Measurements from ENCODE around the gene CDKAL1.

CDKAL1 gene

GRCh38 chr6:21123507-21124436, 589.5 kb downstream of the CDKAL1 start:
- DNase-seq: no peak

- no peak for DNase-seq
Measured at GRCh38 chr6:21128601-21129000, 594.3 kb downstream of the CDKAL1 start.

GRCh38 chr6:21131406-21131805, 597.1 kb downstream of the CDKAL1 start:
- no peak for DNase-seq

GRCh38 chr6:21132446-21132845, 598.2 kb downstream of the CDKAL1 start:
- no peak for DNase-seq

- DNase-seq: no peak
Measured at GRCh38 chr6:21132856-21133838, 598.9 kb downstream of the CDKAL1 start.

- no peak for DNase-seq
Measured at GRCh38 chr6:21133901-21134300, 599.6 kb downstream of the CDKAL1 start.

GRCh38 chr6:21134356-21134755, 600.1 kb downstream of the CDKAL1 start:
- DNase-seq: no peak

GRCh38 chr6:21135484-21136013, 601.3 kb downstream of the CDKAL1 start:
- no peak for DNase-seq

GRCh38 chr6:21137700-21138335, 603.6 kb downstream of the CDKAL1 start:
- no peak for DNase-seq

GRCh38 chr6:21138336-21139069, 604.2 kb downstream of the CDKAL1 start:
- DNase-seq: no peak

GRCh38 chr6:21140966-21141365, 606.7 kb downstream of the CDKAL1 start:
- DNase-seq: no peak

- DNase-seq: no peak
Measured at GRCh38 chr6:21141616-21142303, 607.5 kb downstream of the CDKAL1 start.

- no peak for DNase-seq
Measured at GRCh38 chr6:21142741-21143140, 608.5 kb downstream of the CDKAL1 start.

GRCh38 chr6:21143645-21144044, 609.4 kb downstream of the CDKAL1 start:
- no peak for DNase-seq

- no peak for DNase-seq
Measured at GRCh38 chr6:21144928-21145327, 610.7 kb downstream of the CDKAL1 start.

- DNase-seq: no peak
Measured at GRCh38 chr6:21147995-21148394, 613.7 kb downstream of the CDKAL1 start.

GRCh38 chr6:21149470-21149869, 615.2 kb downstream of the CDKAL1 start:
- no peak for DNase-seq

- DNase-seq: no peak
Measured at GRCh38 chr6:21150667-21151066, 616.4 kb downstream of the CDKAL1 start.

GRCh38 chr6:21151119-21151518, 616.9 kb downstream of the CDKAL1 start:
- DNase-seq: no peak

- DNase-seq: no peak
Measured at GRCh38 chr6:21151530-21151929, 617.3 kb downstream of the CDKAL1 start.

- no peak for DNase-seq
Measured at GRCh38 chr6:21157186-21157929, 623.1 kb downstream of the CDKAL1 start.

All from NCI-H510A treated with DMSO at 0.1 percent for 48 hours (cell line).